ENCODE measurements around the gene PTPN20.

DNA sequence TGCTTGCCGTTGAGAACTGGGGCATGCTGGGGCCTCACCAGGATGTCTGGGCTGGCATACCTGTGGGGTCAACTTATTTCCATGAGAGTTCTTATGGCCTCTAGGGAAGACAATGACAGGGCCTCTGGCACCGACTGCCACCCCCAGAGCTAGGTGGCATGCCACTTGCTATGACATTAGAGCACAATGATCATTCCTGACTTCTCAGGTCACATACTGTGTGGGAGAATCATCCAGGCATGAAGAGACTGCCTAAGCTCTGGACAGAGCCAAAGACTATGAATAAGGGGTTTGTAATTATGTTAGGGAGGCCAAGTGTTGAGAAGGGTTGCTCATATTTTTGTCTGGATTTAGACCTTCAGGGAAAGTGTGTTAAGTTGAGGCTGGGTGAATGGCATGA lies 97.5 kb downstream of the PTPN20 start:
- TF ChIP-seq CTCF (conservative IDR thresholded peaks at IDR 0.05; ENCODE audit: low read depth, low read length) (no peak), RFX5 (IDR thresholded peaks at IDR 0.05; ENCODE audit: low read depth, low read length) (no peak), MAFK (IDR thresholded peaks at IDR 0.05; ENCODE audit: low read depth, low read length) (no peak), MAZ (IDR thresholded peaks at IDR 0.05; ENCODE audit: borderline replicate concordance, low read depth, low read length) (no peak), ELK1 (IDR thresholded peaks at IDR 0.05; ENCODE audit: borderline replicate concordance, low read depth, low read length) (no peak), POLR2A (IDR thresholded peaks at IDR 0.05; ENCODE audit: low read depth, low read length) (no peak), CEBPB (IDR thresholded peaks at IDR 0.05; ENCODE audit: low read depth, low read length) (no peak), RAD21 (IDR thresholded peaks at IDR 0.05; ENCODE audit: low read length) (no peak), NFE2L2 (IDR thresholded peaks at IDR 0.05; ENCODE audit: low read depth, low read length) (no peak), FOS (IDR thresholded peaks at IDR 0.05; ENCODE audit: low read depth, low read length) (no peak), SMC3 (IDR thresholded peaks at IDR 0.05; ENCODE audit: low read depth, low read length) (no peak), MXI1 (IDR thresholded peaks at IDR 0.05; ENCODE audit: borderline replicate concordance, low read depth, low read length) (no peak)
- TF ChIP-seq, protein P1, sequence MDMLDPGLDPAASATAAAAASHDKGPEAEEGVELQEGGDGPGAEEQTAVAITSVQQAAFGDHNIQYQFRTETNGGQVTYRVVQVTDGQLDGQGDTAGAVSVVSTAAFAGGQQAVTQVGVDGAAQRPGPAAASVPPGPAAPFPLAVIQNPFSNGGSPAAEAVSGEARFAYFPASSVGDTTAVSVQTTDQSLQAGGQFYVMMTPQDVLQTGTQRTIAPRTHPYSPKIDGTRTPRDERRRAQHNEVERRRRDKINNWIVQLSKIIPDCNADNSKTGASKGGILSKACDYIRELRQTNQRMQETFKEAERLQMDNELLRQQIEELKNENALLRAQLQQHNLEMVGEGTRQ (IDR thresholded peaks at IDR 0.05; ENCODE audit: low read depth, low read length) = no peak

Measured in IMR-90 (cell line).